ENCODE data around the gene HECW1.

GRCh38 chr7:43242628-43243255 lies 130.3 kb downstream of the HECW1 start:
- TF ChIP-seq POLR2AphosphoS5 (IDR thresholded peaks at IDR 0.05; ENCODE audit: borderline replicate concordance, low read depth, low read length) (no peak), EZH2 (IDR thresholded peaks at IDR 0.05) (no peak)

Data from SK-N-MC (cell line).